Nephron progenitor cell (in vitro differentiated cells): ENCODE measurements around the gene AKAP10.
A peak's percentile ranks its signal among the peaks of the same experiment; 100 is the strongest.
"Not testable (repeated sequence)": the region's sequence is repeated elsewhere in the genome, so short reads cannot be mapped to it uniquely, and the experiment has no call there.

Experiments used
- DNase-seq: peaks from one replicate; pipeline ENCODE4 v3.0.0; 2021
- H3K27ac Mint-ChIP-seq: 2 replicates; pipeline ENCODE4 v1.8.0; 2021; ENCODE audit warnings: mild to moderate bottlenecking, moderate library complexity, mixed read lengths
- H3K27me3 Mint-ChIP-seq: 2 replicates; pipeline ENCODE4 v1.8.0; 2021; ENCODE audit warnings: mild to moderate bottlenecking, low read depth, mixed read lengths; ENCODE audit not compliant: poor library complexity
- H3K36me3 Mint-ChIP-seq: 2 replicates; pipeline ENCODE4 v1.8.0; 2021; ENCODE audit warnings: low read depth, mixed read lengths
- H3K4me1 Mint-ChIP-seq: 2 replicates; pipeline ENCODE4 v1.8.0; 2021; ENCODE audit warnings: mixed read lengths
- H3K4me3 Mint-ChIP-seq: 2 replicates; pipeline ENCODE4 v1.8.0; 2021; ENCODE audit warnings: mild to moderate bottlenecking, moderate library complexity, mixed read lengths
- H3K9me3 Mint-ChIP-seq: 2 replicates; pipeline ENCODE4 v1.8.0; 2021; ENCODE audit warnings: mild to moderate bottlenecking, moderate library complexity, mixed read lengths
- TF ChIP-seq, protein P1 (sequence below): fragments of 200-600 bp; sonication (generic); IDR thresholded peaks from 2 replicates; pipeline ENCODE4 v1.5.0; 2021; ENCODE audit warnings: antibody characterized with exemption

The AKAP10 gene

DNA sequence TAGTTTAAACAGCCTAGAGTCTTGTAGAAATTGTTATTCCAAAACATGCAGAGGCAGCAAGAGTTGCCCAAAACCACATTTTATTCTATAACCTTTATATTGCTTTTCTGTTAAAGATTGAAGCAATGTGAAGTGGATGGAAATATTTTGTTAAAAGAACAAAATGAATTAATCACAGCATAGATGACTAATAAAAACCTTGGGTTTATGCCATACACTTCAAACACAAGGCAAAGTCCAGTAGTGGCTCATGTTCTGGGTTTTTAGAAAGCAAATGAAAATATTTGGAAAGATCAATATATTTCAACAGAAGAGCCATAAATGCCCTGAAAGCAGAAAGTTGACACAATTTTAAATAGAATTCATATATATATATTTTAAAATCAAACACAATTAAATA lies 73.2 kb downstream of the AKAP10 start:
- Mint-ChIP-seq H3K36me3 (peaks cover 74% of the 10 kb centered on the region), H3K27me3 (no peaks in the 10 kb centered on the region), H3K27ac (no peak overlapping the region), H3K4me1 (no peaks in the 10 kb centered on the region), H3K4me3 (no peak overlapping the region), H3K9me3 (no peaks in the 10 kb centered on the region)
- TF ChIP-seq, protein P1, sequence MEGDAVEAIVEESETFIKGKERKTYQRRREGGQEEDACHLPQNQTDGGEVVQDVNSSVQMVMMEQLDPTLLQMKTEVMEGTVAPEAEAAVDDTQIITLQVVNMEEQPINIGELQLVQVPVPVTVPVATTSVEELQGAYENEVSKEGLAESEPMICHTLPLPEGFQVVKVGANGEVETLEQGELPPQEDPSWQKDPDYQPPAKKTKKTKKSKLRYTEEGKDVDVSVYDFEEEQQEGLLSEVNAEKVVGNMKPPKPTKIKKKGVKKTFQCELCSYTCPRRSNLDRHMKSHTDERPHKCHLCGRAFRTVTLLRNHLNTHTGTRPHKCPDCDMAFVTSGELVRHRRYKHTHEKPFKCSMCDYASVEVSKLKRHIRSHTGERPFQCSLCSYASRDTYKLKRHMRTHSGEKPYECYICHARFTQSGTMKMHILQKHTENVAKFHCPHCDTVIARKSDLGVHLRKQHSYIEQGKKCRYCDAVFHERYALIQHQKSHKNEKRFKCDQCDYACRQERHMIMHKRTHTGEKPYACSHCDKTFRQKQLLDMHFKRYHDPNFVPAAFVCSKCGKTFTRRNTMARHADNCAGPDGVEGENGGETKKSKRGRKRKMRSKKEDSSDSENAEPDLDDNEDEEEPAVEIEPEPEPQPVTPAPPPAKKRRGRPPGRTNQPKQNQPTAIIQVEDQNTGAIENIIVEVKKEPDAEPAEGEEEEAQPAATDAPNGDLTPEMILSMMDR: no peak
- DNase-seq: no peak

DNA sequence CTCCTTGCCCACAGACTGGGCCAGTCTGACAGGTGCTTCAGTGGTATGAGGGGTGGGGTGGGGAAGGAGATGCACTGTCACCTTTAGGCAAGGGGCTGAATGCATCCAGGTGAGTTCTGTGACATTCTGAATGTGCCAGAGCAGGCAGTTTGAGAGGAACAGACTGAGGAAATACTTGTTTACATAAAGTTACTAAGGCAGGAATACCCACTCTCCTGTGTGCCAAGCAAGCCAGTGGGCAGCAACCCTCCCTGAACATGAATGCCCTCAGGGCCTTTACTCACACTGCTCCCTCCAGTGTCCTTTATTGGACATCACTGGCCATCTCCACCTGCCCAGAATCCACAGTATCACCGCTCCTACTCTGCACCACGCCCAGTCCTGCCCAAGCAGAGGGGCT lies 76.8 kb downstream of the AKAP10 start:
- H3K9me3 Mint-ChIP-seq: no peaks in the 10 kb centered on the region
- TF ChIP-seq, protein P1: no peak
- peaks cover 44% of the 10 kb centered on the region for H3K36me3 Mint-ChIP-seq
- no peaks in the 10 kb centered on the region for H3K27me3 Mint-ChIP-seq
- DNase-seq: no peak
- peak overlapping the region; percentile 77 for H3K27ac Mint-ChIP-seq
- H3K4me3 Mint-ChIP-seq: no peak overlapping the region
- H3K4me1 Mint-ChIP-seq: peaks cover 10% of the 10 kb centered on the region

DNA sequence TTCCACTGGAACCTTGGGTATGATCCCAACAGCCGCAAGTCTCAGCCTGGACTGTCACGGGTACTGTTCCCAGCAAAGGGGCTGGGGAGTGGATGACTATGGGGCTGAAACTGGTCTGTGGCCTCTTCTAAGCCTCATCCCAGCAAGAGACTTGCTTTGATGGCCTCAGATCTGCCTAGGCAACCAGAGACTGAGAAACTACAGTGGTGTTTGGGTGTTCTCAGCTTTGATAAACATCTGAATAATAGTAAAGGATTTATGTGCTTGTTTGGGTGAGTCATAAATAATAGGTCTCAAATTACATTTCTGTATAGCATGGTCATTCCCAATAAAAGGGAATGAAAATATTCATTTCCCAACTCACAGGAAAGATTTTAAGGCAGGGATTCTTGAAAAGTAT lies 79.7 kb downstream of the AKAP10 start:
- no peaks in the 10 kb centered on the region for H3K27me3 Mint-ChIP-seq
- H3K9me3 Mint-ChIP-seq: no peaks in the 10 kb centered on the region
- no peak overlapping the region for H3K27ac Mint-ChIP-seq
- H3K36me3 Mint-ChIP-seq: peaks cover 21% of the 10 kb centered on the region
- peaks cover 10% of the 10 kb centered on the region for H3K4me1 Mint-ChIP-seq
- no peak for DNase-seq
- TF ChIP-seq, protein P1: no peak
- H3K4me3 Mint-ChIP-seq: no peak overlapping the region

DNA sequence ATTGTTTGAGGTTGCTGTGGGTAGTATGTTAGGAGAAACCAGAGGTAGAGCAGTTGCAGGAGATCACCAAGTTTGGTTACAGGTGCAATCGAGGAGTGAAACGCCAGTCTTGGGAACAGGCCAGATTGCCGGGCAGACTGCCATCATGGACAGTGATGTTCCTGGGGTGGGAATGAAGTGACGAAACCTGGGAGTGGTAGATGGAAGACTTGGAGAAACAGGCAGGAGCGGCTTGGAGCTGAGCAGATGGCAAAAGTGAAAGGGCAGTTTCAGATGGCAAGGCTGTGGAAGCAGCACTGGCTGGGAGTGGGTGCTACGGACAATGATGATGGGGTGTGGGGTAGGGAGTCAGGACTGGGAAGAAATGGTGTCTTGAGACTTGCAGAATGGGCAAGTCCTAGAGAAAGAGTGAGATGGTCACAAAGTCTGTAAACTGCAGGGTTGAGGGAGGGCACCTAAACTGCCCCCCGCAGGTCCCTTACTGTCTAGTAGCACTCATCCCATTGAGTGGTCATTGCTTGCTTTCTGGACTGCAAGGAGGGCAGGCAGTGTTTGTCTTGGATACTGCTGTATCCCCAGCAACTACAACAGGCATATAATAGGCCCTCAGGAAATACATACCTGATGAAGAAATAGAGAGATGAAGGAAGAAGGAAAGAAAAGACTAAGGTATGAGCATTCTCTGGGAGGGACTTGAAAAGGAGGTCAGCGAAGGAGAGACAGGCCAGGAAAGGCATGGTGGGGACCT lies 80.4 kb downstream of the AKAP10 start:
- H3K4me1 Mint-ChIP-seq: peaks cover 10% of the 10 kb centered on the region
- TF ChIP-seq, protein P1: no peak
- peaks cover 19% of the 10 kb centered on the region for H3K36me3 Mint-ChIP-seq
- no peaks in the 10 kb centered on the region for H3K27me3 Mint-ChIP-seq
- H3K9me3 Mint-ChIP-seq: no peaks in the 10 kb centered on the region
- no peak for DNase-seq
- H3K27ac Mint-ChIP-seq: peak overlapping the region; percentile 52
- H3K4me3 Mint-ChIP-seq: no peak overlapping the region

DNA sequence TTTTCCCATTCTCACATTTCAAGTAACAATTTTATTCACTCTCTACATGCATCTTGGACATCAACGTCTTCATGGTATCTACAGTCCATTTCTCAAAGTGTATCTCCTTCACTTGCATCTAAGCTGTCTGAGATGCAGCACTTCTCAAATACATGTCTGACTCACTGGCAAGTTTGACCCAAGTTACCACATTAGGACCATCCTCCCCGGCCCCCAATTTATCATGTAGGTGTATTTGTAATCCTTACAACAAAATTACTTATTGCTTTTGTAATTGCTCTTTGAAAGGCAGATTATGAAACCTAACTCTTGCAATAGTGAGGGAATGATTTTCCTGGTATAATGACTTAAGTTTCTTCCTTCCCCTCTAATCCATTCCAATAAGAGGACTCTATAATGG lies 80.9 kb downstream of the AKAP10 start:
- H3K4me3 Mint-ChIP-seq: no peak overlapping the region
- peaks cover 10% of the 10 kb centered on the region for H3K4me1 Mint-ChIP-seq
- TF ChIP-seq, protein P1: no peak
- no peaks in the 10 kb centered on the region for H3K9me3 Mint-ChIP-seq
- H3K27me3 Mint-ChIP-seq: no peaks in the 10 kb centered on the region
- peaks cover 17% of the 10 kb centered on the region for H3K36me3 Mint-ChIP-seq
- H3K27ac Mint-ChIP-seq: no peak overlapping the region
- no peak for DNase-seq

DNA sequence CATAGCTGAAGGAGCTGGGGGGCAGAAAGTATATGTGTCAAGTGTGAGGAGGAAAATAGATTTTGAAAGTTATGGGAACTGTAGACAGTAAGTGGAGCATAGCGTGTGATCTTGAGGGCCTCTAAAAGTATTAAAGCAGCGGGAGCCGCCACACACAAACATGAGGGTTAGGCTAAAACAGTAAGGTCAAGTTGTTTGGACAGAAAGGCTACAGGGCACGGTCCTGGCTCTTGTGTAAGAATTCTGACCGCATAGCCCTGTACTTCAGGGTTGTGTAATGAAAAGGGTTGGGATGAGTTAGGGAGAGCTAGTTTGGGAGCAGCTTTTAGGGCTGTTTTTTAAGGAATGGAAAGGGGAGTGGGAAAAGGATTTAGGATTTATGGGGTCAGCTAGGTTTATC lies 87.1 kb downstream of the AKAP10 start:
- not testable (repeated sequence) for H3K4me3 Mint-ChIP-seq, H3K36me3 Mint-ChIP-seq, H3K27me3 Mint-ChIP-seq, H3K4me1 Mint-ChIP-seq, H3K27ac Mint-ChIP-seq, H3K9me3 Mint-ChIP-seq, DNase-seq

DNA sequence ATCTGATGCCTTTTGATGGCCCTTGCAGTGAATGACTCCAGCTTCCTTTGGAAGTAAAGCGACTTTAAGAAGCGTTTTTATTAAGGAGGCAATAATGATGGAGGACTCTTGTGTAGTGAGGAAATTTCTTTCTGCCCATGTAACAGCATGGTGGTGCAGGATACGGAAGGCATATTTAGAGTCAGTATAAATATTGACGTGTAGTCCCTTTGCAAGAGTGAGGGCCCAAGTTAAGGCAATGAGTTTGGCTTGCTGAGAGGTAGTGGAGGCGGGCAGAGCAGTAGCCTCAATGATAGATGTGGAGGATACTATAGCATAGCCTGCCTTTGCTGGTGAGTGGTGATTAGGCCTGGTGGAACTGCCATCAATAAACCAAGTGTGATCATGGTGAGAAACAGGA lies 87.6 kb downstream of the AKAP10 start:
- not testable (repeated sequence) for H3K36me3 Mint-ChIP-seq, DNase-seq, H3K9me3 Mint-ChIP-seq, H3K27ac Mint-ChIP-seq, H3K27me3 Mint-ChIP-seq, H3K4me3 Mint-ChIP-seq, H3K4me1 Mint-ChIP-seq
